C4-2B (cell line): ENCODE results near the gene TBC1D22B.
A peak's percentile ranks its signal among the peaks of the same experiment; 100 is the strongest.

Source experiments
- H3K27ac ChIP-seq: fragments of 450-650 bp; 2 replicates; pipeline ENCODE4 v1.5.1; 2017
- CTCF ChIP-seq: fragments of 450-650 bp; conservative IDR thresholded peaks from 2 replicates; pipeline ENCODE4 v1.5.1; 2017; ENCODE audit warnings: mild to moderate bottlenecking
- ZFX ChIP-seq: fragments of 450-650 bp; IDR thresholded peaks from 2 replicates; pipeline ENCODE4 v1.6.1; 2017

Gene TBC1D22B

GRCh38 chr6:37257634-37258404, at the start of gene TBC1D22B, which contains the start of gene TMEM217:
Gene TBC1D22B, plus strand, starts transcription at chr6:37257772. Its CDS starts 146 bp downstream, at chr6:37257918.
Gene TMEM217, minus strand, starts transcription at chr6:37258144. Its CDS starts 39,114 bp downstream, at chr6:37219030.
- peak within 1 kb of the TSS; percentile 83 for H3K27ac ChIP-seq
- no peak for TF ChIP-seq CTCF
- TF ChIP-seq ZFX, result peak; percentile 35; the same call in 1 of the 2 replicates

GRCh38 chr6:37207903-37208456, 49.6 kb upstream of the TBC1D22B start:
- TF ChIP-seq ZFX, result no peak
- TF ChIP-seq CTCF, result peak; percentile 86
- H3K27ac ChIP-seq, result no peak overlapping the region

DNA sequence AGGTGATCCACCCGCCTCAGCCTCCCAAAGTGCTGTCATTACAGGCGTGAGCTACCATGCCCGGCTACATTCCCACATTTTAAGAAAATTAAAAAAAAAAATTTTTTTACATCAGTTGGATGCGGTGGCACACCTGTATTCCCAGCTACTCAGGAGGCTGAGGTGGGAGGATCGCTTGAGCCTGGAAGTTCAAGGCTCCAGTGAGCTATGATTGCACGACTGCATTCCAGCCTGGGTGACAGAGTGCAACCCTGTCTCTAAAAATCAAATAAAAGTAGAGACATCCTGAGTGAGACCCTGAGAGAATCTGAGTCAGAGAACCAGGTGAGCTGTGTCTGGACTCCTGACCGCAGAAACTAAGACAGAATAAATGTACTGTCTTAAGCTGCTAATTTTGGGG, 48.8 kb upstream of the TBC1D22B start:
- H3K27ac ChIP-seq, result no peak overlapping the region
- no peak for TF ChIP-seq CTCF
- TF ChIP-seq ZFX, result no peak

DNA sequence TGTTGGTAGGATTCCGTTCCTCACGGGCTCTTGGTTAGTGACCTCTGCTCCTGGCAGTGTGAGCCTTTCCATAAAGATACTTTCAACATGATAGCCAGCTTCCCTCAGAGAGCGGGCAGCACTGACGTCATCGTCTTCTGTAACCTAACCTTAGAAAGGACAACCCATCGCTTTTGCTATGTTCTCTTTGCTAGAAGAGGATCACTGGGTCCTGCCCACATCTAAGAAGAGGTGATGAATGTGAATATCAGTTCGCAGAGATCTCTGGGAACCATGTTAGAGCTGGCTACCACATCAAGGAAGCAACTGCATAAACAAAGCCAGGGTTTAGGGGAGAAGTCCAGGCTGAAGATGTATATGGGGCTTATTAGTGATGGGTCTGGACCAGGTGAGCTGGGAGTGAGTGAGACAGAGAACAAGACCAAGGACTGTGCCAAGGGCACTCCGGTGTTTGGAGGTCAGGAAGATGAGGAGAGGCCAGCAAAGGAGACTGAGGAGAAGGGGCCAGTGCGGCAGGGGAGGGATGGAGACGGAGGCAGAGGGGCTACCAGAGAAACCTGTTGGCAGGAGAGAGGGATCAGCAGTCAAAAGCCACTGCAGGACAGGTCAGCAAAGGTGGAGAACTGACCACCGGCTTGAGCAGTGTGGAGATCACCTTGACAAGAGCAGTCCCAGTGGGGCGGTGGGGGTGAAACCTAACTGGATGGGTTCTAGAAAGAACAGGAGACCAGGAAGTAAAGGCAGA, 47.9 kb upstream of the TBC1D22B start:
- no peak overlapping the region for H3K27ac ChIP-seq
- no peak for TF ChIP-seq ZFX
- TF ChIP-seq CTCF, result no peak

DNA sequence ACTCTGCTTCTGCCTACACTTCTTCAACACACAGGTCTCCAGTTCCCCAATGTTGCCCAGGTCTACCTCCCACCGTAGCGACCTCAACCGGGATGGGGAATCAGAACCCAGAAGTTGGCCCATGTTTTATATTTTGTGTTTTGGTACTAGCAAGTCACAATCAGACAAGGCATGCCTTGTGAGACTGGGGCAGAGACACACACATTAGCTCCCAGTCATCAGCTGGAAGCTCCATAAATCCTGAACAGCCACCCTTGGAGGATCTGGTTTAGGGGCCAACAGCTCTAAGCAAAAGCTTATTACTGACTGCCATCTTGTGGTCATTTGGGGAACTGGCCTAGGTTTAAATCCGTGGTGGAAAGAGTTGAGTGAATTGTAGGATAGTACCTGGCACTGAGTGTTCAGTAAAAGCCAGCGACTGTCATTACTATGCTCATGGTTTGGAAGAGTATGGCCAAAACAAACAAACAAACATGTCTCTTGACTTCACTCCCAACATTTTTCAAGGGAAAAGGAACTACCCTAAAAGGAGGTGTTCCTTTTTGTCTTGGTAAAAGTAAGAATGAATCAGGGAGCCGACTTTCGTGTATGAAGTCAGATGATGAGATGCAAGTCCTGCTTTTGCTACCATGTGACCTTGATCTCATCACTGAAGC, 47.1 kb upstream of the TBC1D22B start:
- TF ChIP-seq CTCF, result peak; percentile 93
- TF ChIP-seq ZFX, result no peak
- no peak overlapping the region for H3K27ac ChIP-seq

DNA sequence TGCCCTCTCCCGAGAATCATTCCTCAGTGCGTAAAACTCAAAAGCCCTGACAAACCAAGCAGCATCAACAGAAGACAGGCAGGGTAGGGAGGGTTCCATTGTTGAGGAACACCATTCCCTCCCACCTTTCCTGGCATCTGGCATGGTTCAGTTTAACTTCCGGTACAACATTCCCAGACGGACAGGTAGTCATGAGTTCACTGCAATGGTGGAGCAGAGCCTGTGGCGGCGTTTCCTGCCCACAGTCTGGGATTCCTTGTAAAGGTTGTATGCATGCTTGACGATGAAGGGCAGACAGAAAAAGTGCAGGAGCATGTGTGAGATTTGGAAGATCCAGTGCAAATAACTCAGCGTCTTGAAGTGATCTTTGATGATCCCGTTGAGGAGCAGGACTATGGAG, 45.3 kb upstream of the TBC1D22B start:
- TF ChIP-seq ZFX (no peak), CTCF (no peak)
- H3K27ac ChIP-seq, result no peak overlapping the region
